Left kidney (tissue), 8 donors: ENCODE results near the gene RASSF7. TPM values are rescaled to one million over a fixed set of nuclear protein-coding genes. Genes with fewer than 3 reads are reported as not detected.
"Not testable (repeated sequence)": the region's sequence is repeated elsewhere in the genome, so short reads cannot be mapped to it uniquely, and the experiment has no call there.

ENCODE experiments used
- DNase-seq: peaks from one replicate; pipeline ENCODE4 v3.0.0-alpha.2; 2013
- long read RNA-seq, 8 donors: transcript quantifications; one replicate each; lab custom pipeline, GENCODE V29; 2026
- polyA plus RNA-seq: library from polyadenylated mRNA; unstranded; fragments of 120-200 nt; gene quantifications from one replicate; pipeline ENCODE4 v1.2.1, GENCODE V29; 2013; ENCODE audit not compliant: insufficient read length

The RASSF7 gene
- polyA plus RNA-seq = 34.9 TPM
- long read RNA-seq, donor 1, transcript RASSF7-201 (4 exons, 1,731 nt) = major isoform, 30 of 55 reads
- long read RNA-seq, donor 1, partial matches to known transcripts = 22 of 55 reads
- long read RNA-seq, donor 1, other reads (novel, unspliced or antisense) = 0 of 55 reads
- long read RNA-seq, donor 2, transcript RASSF7-201 (4 exons, 1,731 nt) = major isoform, 23 of 24 reads
- long read RNA-seq, donor 2, partial matches to known transcripts = 0 of 24 reads
- long read RNA-seq, donor 2, other reads (novel, unspliced or antisense) = 0 of 24 reads
- long read RNA-seq, donor 3, transcript RASSF7-201 (4 exons, 1,731 nt) = major isoform, 13 of 28 reads
- long read RNA-seq, donor 3, partial matches to known transcripts = 9 of 28 reads
- long read RNA-seq, donor 3, other reads (novel, unspliced or antisense) = 0 of 28 reads
- long read RNA-seq, donor 4, partial matches to known transcripts = 0 of 3 reads
- long read RNA-seq, donor 4, other reads (novel, unspliced or antisense) = 0 of 3 reads
- long read RNA-seq, donor 5, transcript RASSF7-201 (4 exons, 1,731 nt) = major isoform, 38 of 62 reads
- long read RNA-seq, donor 5, partial matches to known transcripts = 13 of 62 reads
- long read RNA-seq, donor 5, other reads (novel, unspliced or antisense) = 9 of 62 reads
- long read RNA-seq, donor 6, transcript RASSF7-201 (4 exons, 1,731 nt) = major isoform, 20 of 74 reads
- long read RNA-seq, donor 6, partial matches to known transcripts = 47 of 74 reads
- long read RNA-seq, donor 6, other reads (novel, unspliced or antisense) = 5 of 74 reads
- long read RNA-seq, donor 7, transcript RASSF7-201 (4 exons, 1,731 nt) = major isoform, 48 of 128 reads
- long read RNA-seq, donor 7, partial matches to known transcripts = 75 of 128 reads
- long read RNA-seq, donor 7, other reads (novel, unspliced or antisense) = 0 of 128 reads
- long read RNA-seq, donor 8, transcript RASSF7-201 (4 exons, 1,731 nt) = major isoform, 6 of 6 reads
- long read RNA-seq, donor 8, partial matches to known transcripts = 0 of 6 reads
- long read RNA-seq, donor 8, other reads (novel, unspliced or antisense) = 0 of 6 reads

DNA sequence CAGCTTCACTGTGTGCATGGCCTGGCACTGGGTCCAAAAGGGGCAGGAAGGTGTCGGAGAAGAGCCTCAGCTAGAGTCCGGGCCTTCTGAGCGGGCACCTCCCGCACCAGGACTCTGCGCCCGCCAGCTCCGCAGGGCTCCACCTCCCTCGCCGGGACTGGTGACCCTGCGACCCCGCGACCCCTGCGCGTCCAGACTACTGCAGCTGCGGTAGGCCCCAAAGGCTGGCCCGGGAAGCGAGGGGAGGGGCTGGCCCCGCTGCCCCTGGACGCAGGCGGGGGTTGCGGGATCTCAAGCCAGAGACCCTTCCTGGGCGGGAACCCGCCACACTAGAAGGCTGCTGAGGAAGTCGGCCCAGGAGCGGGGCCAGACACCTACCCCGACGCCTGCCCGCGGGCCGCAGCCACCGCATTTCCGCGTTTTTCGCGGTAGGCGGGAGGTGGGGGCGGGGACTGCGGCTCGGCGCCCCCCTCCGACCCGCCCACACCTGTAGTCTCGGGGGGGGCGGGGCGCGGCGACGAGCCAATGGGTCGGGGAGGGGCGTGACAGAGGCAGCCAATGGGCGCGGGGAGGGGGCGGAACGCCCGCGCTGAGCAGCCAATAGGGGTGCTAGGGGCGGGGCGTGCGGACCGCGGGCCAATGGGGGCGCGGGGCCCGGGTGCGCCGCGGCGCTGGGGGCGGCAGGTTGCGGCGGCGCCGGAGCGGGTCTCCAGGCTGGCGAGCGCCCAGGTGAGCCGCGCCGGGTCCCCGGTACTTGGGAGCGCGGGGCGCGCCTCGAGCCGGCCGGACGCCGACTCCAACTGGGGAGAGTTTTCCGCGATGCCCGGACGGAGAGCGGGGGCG lies at the start of gene RASSF7, which contains the start of gene LMNTD2:
TSS of gene RASSF7 (plus strand) at position 666 of the 843 bp plus-strand sequence. CDS start 799 bp downstream, outside the sequence.
TSS of gene LMNTD2 (minus strand) at position 434 of the 843 bp plus-strand sequence. CDS start at position 412, 22 bp downstream.
- peak; percentile 86 for DNase-seq

GRCh38 chr11:512761-513595 lies 47.8 kb upstream of the RASSF7 start:
- DNase-seq = no peak

GRCh38 chr11:514606-515005 lies 46.2 kb upstream of the RASSF7 start:
- DNase-seq = no peak

DNA sequence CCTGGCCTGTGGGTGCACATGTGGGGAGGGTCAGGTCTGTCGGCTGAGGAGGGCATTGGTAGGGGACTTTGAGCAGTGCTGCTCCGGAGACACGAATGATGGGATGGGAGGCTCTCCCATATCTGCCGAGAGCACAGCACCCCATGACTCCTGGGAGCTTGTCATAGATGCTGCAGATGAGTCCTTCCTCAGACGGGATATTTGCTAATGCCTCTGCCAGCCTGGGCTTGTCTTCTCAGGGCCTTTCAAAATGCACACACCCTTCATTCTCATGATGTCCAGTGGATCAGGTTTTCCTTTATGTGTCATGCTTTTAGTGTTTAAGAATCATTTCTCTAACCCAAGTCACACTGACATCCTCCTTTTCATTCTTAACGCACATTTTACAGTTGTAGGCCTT lies 45.6 kb upstream of the RASSF7 start:
- DNase-seq = no peak

GRCh38 chr11:516400-516799 lies 44.4 kb upstream of the RASSF7 start:
- DNase-seq = no peak

GRCh38 chr11:516918-517685 lies 43.7 kb upstream of the RASSF7 start:
- DNase-seq = not testable (repeated sequence)

- DNase-seq = peak; percentile 64
These were observed 42.1 kb upstream of the RASSF7 start for GRCh38 chr11:518463-519202.

- DNase-seq = no peak
These were observed 40.2 kb upstream of the RASSF7 start for GRCh38 chr11:520428-521176.

DNA sequence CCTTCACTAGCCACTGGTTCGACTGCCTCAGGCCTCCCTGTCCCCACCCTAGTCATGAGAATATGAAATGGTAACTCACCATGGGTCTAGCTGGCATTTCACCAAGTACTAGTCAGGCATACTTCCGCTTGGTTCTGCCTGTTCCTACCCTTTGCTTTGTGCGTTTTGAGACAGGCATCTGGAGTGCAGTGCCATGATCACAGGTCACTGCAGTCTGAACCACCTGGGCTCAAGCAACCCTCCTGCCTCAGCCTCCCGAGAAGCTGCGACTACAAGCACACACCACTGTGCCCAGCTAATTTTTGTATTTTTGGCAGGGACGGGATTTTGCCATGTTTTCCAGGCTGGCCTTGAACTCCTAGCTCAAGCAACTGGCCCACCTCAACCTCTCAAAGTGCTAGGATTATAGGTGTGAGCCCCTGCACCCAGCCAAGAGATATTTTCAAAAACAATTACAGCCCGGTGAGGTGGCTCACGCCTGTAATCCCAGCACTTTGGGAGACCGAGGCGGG lies 39.5 kb upstream of the RASSF7 start:
- DNase-seq = no peak

GRCh38 chr11:526192-526591 lies 34.6 kb upstream of the RASSF7 start:
- no peak for DNase-seq

DNA sequence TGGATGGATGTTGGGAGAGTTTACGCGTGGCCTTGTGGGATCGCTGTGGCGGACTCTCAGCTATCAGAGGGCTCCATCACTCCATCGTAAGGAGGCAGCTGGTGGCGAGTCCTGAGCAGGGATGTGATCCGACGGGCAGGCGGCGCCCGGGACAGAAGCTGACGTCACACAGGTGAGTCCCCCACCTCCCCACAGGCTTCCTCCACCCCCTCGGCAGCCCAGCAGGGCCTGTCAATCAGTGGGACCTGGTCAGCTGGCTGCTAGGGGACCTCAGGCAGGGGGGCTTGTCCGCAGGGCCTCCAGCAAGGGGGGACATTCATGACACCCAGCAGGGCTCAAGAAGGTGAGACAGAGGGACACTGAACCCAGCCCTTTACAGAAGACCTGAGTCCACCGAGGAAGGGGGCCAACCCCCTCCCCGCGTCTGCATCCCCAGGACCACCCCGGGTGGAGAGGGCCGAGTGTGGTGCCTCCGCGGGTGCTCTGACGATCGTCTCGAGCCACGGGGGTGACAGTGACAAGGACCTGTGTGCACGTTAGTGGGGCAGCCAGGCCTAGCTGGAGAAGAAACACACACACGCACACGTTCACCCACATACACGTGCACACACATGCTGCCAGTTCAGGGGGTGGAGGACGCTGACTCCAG lies 32.5 kb upstream of the RASSF7 start:
- DNase-seq = no peak

- DNase-seq = no peak
These were observed 31.7 kb upstream of the RASSF7 start for GRCh38 chr11:528815-529727.

- no peak for DNase-seq
These were observed 30.9 kb upstream of the RASSF7 start for GRCh38 chr11:529728-530411.

DNA sequence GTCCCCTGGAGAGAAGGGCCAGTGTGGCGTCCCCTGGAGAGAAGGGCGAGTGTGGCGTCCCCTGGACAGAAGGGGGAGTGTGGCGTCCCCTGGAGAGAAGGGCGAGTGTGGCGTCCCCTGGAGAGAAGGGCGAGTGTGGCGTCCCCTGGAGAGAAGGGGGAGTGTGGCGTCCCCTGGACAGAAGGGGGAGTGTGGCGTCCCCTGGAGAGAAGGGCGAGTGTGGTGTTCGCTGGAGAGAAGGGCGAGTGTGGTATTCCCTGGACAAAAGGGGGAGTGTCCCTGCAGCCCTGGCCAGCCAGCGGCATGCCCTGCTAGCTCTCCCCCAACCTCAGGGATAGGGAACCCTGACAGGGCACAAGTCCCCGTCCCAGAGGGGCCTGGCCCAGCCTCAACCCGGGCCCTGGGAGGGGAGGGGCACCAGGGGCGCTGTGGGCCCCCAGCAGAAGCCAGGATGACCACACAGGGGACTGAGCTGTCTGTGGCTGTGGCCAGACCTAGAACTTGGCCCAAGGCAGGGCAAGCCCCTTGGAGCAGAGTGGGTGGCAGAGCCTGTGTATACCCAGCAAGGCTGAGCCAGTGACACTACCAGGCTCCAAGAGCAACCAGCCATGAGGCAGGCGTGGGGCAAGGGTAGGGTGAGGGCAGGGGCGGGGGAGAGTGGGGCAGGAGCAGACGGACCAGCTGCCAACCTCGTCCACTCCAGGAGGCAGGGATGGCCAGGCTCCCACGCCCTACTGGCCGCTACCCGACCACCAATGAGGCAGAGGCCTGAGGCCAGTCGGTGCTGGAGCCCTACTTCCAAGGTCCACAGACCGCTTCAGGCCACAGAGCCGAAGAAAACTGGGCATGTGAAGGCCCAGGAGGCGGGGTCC lies 29.6 kb upstream of the RASSF7 start:
- no peak for DNase-seq
